ENCODE results near the gene CR1L.
"Not testable (repeated sequence)": the region's sequence is repeated elsewhere in the genome, so short reads cannot be mapped to it uniquely, and the experiment has no call there.

Gene CR1L

GRCh38 chr1:207644852-207645634 is at the start of gene CR1L:
TSS of gene CR1L (plus strand) at chr1:207645133. CDS start at chr1:207645234, 101 bp downstream.
- Mint-ChIP-seq H3K4me3 (peak within 1 kb of the TSS; percentile 62), H3K27ac (no peak within 1 kb of the TSS), H3K4me1 (peaks cover 7% of the 10 kb centered on the region), H3K36me3 (no peaks in the 10 kb centered on the region), H3K9me3 (no peaks in the 10 kb centered on the region)
- DNase-seq (ENCODE audit: low spot score in 2 of 2) (peak; percentile 58 to 82), ATAC-seq (peak; percentile 98)

GRCh38 chr1:207603777-207604176 is 41.2 kb upstream of the CR1L start:
- Mint-ChIP-seq H3K4me1 (no peaks in the 10 kb centered on the region), H3K9me3 (no peaks in the 10 kb centered on the region), H3K4me3 (no peak overlapping the region), H3K36me3 (no peaks in the 10 kb centered on the region), H3K27ac (no peak overlapping the region)
- DNase-seq (ENCODE audit: low spot score in 2 of 2) (no peak), ATAC-seq (no peak)

- no peaks in the 10 kb centered on the region for H3K4me1 Mint-ChIP-seq
- no peak overlapping the region for H3K27ac Mint-ChIP-seq
- ATAC-seq, result no peak
- no peaks in the 10 kb centered on the region for H3K36me3 Mint-ChIP-seq
- no peak for DNase-seq (ENCODE audit: low spot score in 2 of 2)
- no peaks in the 10 kb centered on the region for H3K9me3 Mint-ChIP-seq
- no peak overlapping the region for H3K4me3 Mint-ChIP-seq
Observed at GRCh38 chr1:207605444-207606361, 39.2 kb upstream of the CR1L start.

- ATAC-seq, result no peak
- no peaks in the 10 kb centered on the region for H3K4me1 Mint-ChIP-seq
- H3K9me3 Mint-ChIP-seq, result no peaks in the 10 kb centered on the region
- H3K4me3 Mint-ChIP-seq, result no peak overlapping the region
- no peak overlapping the region for H3K27ac Mint-ChIP-seq
- H3K36me3 Mint-ChIP-seq, result no peaks in the 10 kb centered on the region
- DNase-seq (ENCODE audit: low spot score in 2 of 2), result no peak
Observed at GRCh38 chr1:207606362-207606755, 38.6 kb upstream of the CR1L start.

GRCh38 chr1:207612762-207613161 is 32.2 kb upstream of the CR1L start:
- DNase-seq (ENCODE audit: low spot score in 2 of 2) (no peak), ATAC-seq (no peak)
- Mint-ChIP-seq H3K4me3 (no peak overlapping the region), H3K9me3 (no peaks in the 10 kb centered on the region), H3K27ac (no peak overlapping the region), H3K36me3 (no peaks in the 10 kb centered on the region), H3K4me1 (no peaks in the 10 kb centered on the region)

GRCh38 chr1:207619871-207620542 is 24.9 kb upstream of the CR1L start:
- Mint-ChIP-seq H3K36me3 (no peaks in the 10 kb centered on the region), H3K4me1 (no peaks in the 10 kb centered on the region), H3K27ac (no peak overlapping the region), H3K4me3 (no peak overlapping the region), H3K9me3 (no peaks in the 10 kb centered on the region)
- DNase-seq (ENCODE audit: low spot score in 2 of 2) (no peak), ATAC-seq (peak; percentile 82)

- H3K9me3 Mint-ChIP-seq, result no peaks in the 10 kb centered on the region
- no peak overlapping the region for H3K4me3 Mint-ChIP-seq
- no peak for DNase-seq (ENCODE audit: low spot score in 2 of 2)
Observed at GRCh38 chr1:207620543-207620893, 24.4 kb upstream of the CR1L start.

GRCh38 chr1:207625504-207626071 is 19.3 kb upstream of the CR1L start:
- ATAC-seq; H3K9me3 Mint-ChIP-seq; H3K4me3 Mint-ChIP-seq; H3K27ac Mint-ChIP-seq; DNase-seq (ENCODE audit: low spot score in 2 of 2); H3K4me1 Mint-ChIP-seq; H3K36me3 Mint-ChIP-seq: not testable (repeated sequence)

More at GRCh38 chr1:207620543-207620893, 24.4 kb upstream of the CR1L start:
- Mint-ChIP-seq H3K4me1 (no peaks in the 10 kb centered on the region), H3K27ac (no peak overlapping the region), H3K36me3 (no peaks in the 10 kb centered on the region)
- ATAC-seq, result no peak

GRCh38 chr1:207626972-207627337 is 18.0 kb upstream of the CR1L start:
- Mint-ChIP-seq H3K27ac (no peak overlapping the region), H3K36me3 (no peaks in the 10 kb centered on the region)

GRCh38 chr1:207627496-207627895 is 17.4 kb upstream of the CR1L start:
- Mint-ChIP-seq H3K4me3 (no peak overlapping the region), H3K36me3 (no peaks in the 10 kb centered on the region), H3K4me1 (no peaks in the 10 kb centered on the region), H3K9me3 (no peaks in the 10 kb centered on the region), H3K27ac (no peak overlapping the region)
- no peak for DNase-seq (ENCODE audit: low spot score in 2 of 2)
- no peak for ATAC-seq

More at GRCh38 chr1:207626972-207627337, 18.0 kb upstream of the CR1L start:
- no peak for ATAC-seq
- Mint-ChIP-seq H3K4me1 (no peaks in the 10 kb centered on the region), H3K4me3 (no peak overlapping the region), H3K9me3 (no peaks in the 10 kb centered on the region)
- DNase-seq (ENCODE audit: low spot score in 2 of 2), result no peak

GRCh38 chr1:207628776-207629175 is 16.2 kb upstream of the CR1L start:
- no peaks in the 10 kb centered on the region for H3K36me3 Mint-ChIP-seq
- no peak overlapping the region for H3K27ac Mint-ChIP-seq
- ATAC-seq, result no peak
- DNase-seq (ENCODE audit: low spot score in 2 of 2), result no peak
- H3K4me3 Mint-ChIP-seq, result no peak overlapping the region
- no peaks in the 10 kb centered on the region for H3K4me1 Mint-ChIP-seq
- no peaks in the 10 kb centered on the region for H3K9me3 Mint-ChIP-seq

- no peaks in the 10 kb centered on the region for H3K36me3 Mint-ChIP-seq
- H3K27ac Mint-ChIP-seq, result no peak overlapping the region
- no peaks in the 10 kb centered on the region for H3K9me3 Mint-ChIP-seq
- no peak for DNase-seq (ENCODE audit: low spot score in 2 of 2)
- H3K4me1 Mint-ChIP-seq, result no peaks in the 10 kb centered on the region
- H3K4me3 Mint-ChIP-seq, result no peak overlapping the region
- no peak for ATAC-seq
Observed at GRCh38 chr1:207631137-207631536, 13.8 kb upstream of the CR1L start.

GRCh38 chr1:207633226-207633625 is 11.7 kb upstream of the CR1L start:
- Mint-ChIP-seq H3K27ac (no peak overlapping the region), H3K9me3 (no peaks in the 10 kb centered on the region), H3K4me1 (no peaks in the 10 kb centered on the region), H3K36me3 (no peaks in the 10 kb centered on the region), H3K4me3 (no peak overlapping the region)
- DNase-seq (ENCODE audit: low spot score in 2 of 2) (no peak), ATAC-seq (no peak)

- not testable (repeated sequence) for H3K9me3 Mint-ChIP-seq; DNase-seq (ENCODE audit: low spot score in 2 of 2); ATAC-seq; H3K4me3 Mint-ChIP-seq; H3K4me1 Mint-ChIP-seq; H3K36me3 Mint-ChIP-seq
- H3K27ac Mint-ChIP-seq, result peak overlapping the region; percentile 73
Observed at GRCh38 chr1:207633699-207634289, 11.1 kb upstream of the CR1L start.

GRCh38 chr1:207634293-207634692 is 10.6 kb upstream of the CR1L start:
- not testable (repeated sequence) for H3K4me1 Mint-ChIP-seq

More at GRCh38 chr1:207634293-207634692, 10.6 kb upstream of the CR1L start:
- H3K36me3 Mint-ChIP-seq; ATAC-seq; H3K9me3 Mint-ChIP-seq; DNase-seq (ENCODE audit: low spot score in 2 of 2); H3K4me3 Mint-ChIP-seq: not testable (repeated sequence)
- H3K27ac Mint-ChIP-seq, result peak overlapping the region; percentile 73

All from stimulated activated effector memory CD8-positive, alpha-beta T cell treated with anti-CD3 and anti-CD28 coated beads, Interleukin-12 subunit alpha, Interleukin-12 subunit beta, amount 100 ng/mL, for 72 hours (primary cell).